HG03108 (cell line): ENCODE measurements around the gene PRTFDC1.
A peak's percentile ranks its signal among the peaks of the same experiment; 100 is the strongest.
"Not testable (repeated sequence)": the region's sequence is repeated elsewhere in the genome, so short reads cannot be mapped to it uniquely, and the experiment has no call there.

ENCODE experiments used
- ATAC-seq: cut with Tn5 transposase; IDR thresholded peaks from one replicate; pipeline ENCODE4 v1.9.1; 2021; ENCODE audit warnings: moderate library complexity; ENCODE audit not compliant: unreplicated experiment

Gene PRTFDC1

DNA sequence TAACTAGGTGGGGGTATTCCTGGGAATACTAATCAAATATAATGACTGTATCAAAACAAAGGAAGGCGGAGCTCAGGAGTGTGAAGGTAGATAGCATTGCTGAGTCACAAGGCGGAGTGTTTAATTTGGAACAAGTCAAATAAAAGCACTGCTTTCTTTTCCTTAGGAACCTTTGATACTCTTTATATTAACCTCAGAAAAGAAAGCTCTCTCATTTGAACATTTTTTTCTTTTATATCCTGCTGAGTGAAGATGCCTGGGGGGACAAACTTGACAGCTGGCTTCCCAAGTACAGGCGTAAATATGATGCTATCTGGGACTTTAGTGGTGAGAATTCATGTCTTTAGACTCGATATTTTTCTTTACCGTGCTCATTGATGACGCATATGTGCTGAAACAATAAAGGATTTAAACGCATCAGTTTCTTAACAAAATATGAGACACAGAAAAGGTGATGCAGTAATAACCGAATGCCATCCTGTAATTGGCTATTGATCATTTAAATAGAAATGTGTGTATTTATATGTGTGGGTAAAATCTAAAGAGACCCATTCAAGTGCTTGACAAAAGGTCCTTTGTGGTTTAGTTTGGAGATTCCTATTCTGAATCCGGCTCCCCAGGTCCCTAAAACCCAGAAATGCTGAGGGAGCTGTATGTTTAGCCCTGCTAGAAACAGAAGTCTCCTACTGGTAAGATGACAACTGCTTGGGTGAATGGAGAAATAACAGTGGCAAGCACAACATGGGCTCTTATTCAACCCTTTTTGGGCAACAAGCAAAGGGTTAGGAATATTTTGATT is 102.7 kb downstream of the PRTFDC1 start:
- no peak for ATAC-seq

DNA sequence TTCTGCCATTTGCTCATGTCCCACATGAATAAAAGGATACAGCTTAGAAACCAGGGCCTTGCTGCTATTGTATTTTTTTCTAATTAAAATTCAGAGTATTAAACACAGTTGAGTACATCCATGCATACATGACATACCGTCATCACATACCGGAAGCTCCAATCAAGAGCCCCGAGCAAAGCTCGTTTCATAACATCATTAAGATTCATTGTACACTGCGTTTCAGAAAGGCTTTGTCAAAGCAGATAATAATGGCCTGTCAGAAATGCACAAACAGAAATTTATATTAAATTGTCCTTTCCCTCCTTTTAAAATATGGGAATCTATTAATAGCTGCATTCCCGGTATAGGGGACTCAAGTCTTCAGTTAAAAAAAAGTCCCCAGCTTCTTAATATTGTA is 103.4 kb downstream of the PRTFDC1 start:
- ATAC-seq: no peak

DNA sequence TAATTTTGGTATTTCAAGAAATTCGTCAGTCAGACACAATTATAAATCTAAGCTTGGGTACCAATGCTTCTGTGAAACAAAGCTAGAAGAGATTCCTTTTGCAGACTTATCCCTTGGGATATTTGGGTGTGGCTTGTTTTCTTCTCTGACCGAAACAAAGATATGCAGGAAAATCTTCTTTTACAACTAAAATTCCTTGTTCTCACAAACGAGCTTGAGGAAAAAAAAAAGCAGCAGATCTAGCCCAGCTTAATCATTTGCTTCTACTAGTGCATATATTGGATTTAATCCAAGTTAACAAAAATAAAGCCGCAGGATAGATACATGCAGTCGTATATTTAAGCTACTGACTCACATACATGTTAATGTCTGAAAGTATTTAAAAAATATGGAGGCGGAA is 104.2 kb downstream of the PRTFDC1 start:
- ATAC-seq: no peak

DNA sequence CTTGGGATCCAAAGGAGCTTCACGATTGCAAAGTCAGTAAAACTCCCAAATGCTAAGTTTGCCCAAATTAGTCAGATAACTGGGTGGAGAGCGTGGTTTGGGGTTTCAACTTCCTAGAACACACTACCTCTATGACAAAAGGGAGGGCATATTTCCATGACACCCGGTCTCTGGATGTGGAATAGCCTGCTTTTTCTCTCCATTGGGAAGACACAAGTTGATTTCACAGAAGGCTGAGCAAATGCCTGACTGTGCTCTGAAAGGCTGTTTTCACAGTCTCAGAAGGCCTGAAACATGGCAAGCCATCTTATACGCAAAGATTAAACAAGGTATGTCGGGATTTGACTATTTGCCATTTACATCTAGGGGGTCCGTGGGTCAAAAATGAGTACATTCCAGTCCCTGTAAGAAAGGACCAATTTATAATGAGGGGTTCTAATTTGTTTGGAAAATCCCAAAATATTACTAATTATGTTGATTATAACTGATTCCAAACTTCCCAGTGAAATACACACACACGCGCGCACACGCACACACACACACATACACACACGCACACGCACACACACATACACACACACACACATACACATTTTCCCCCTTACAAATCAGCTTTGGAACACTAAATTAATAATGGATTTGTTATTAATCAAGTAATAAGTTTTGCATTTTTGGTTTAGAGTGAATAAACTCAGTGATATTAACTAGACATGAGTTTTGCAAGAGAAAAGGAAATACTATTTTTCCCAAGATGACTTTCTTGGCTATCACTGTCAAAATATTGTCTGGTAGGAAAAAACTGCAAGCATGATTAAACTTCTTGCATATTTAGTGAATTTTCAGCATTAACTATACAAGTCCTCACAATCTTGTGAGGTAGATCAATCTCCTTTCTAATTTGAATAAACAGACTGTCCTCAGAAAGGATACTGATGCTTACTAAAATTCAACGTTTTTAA is 105.0 kb downstream of the PRTFDC1 start:
- ATAC-seq: no peak

DNA sequence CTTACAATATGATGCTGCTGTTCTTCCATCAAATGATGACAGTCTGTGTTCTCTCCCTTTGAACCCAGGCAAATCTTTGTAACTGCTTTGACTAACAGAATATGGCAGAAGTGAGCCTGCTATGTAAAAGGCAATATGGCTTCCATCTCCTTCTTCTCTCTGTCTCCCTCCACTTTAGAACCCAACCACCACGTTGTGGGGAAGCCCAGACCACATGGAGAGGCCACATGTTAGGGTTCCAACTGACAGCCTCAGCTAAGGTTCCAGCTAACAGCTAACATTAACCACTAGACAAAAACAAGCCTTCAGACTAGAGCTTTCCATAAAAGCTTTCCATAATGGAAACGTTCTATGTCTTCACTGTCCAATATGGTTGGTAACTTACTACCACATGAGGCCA is 107.7 kb downstream of the PRTFDC1 start:
- ATAC-seq: no peak

DNA sequence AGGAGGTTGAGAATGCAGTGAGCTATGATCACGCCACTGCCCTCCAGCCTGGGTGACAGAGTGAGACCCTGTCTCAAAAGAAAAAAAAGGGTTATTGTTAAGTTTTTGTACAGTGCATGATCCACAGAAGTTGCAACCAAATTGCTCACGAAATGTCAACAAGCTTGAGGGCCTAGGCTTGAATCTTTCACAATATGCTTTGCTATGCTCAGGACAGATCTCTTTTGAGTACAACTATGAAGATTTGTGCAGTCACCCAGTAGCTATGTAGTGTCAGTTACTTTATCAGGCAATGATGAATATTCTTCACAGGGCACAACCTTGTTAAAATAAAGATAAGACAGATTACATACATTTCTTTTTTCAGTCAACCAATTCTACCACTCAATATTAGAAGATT is 109.2 kb downstream of the PRTFDC1 start:
- no peak for ATAC-seq

DNA sequence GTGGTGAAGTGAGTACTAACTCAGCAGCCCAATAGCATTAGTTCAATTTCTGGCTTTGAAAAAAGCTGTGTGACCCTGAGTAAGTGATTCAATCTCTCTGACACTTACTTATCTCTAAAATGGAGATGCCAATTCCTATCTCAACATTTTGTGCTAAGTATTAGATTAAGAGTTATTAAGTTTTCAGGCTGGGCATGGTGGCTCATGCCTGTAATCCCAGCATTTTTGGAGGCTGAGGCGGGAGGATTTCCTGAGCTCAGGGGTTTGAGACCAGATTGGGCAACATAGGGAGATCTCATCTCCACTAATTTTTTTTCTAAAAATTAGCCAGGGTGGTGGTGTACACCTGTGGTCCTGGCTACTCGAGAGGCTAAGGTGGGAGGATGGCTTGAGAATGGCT is 109.5 kb downstream of the PRTFDC1 start:
- no peak for ATAC-seq

DNA sequence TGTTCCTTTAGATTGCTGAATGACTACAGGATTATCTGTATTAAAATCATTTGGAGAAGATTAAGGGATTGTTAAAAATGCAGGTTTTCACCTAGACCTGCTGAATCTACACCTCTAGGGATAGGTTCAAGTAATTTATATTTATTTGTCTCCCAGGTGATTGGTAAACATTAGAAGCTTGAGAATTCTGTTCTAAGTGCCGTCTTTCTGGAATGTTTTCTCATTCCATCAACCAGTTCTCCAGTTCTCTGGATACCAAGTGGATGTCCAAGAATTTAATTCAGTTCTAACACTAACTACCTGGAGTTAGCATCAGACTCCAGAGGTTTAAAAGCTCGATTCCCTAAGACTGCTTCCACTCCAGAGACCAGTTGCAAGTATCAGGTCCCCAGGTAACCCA is 110.9 kb downstream of the PRTFDC1 start:
- no peak for ATAC-seq

DNA sequence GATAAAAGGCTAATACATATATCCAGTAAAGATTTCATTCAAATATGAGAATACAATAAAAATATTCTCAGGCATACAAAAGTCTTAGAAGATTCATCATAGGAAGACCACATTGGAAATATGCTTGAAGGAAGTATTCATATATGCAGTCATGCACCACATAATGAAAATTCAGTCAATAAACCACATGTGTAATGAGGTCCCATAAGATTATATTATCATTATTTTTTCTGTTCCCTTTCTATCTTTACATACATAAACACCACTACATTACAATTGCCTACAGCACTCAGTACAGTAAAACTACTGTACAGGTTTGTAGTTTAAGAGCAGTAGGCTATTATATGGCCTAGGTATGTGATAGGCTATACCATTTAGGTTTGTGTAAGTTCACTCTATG is 111.6 kb downstream of the PRTFDC1 start:
- no peak for ATAC-seq

DNA sequence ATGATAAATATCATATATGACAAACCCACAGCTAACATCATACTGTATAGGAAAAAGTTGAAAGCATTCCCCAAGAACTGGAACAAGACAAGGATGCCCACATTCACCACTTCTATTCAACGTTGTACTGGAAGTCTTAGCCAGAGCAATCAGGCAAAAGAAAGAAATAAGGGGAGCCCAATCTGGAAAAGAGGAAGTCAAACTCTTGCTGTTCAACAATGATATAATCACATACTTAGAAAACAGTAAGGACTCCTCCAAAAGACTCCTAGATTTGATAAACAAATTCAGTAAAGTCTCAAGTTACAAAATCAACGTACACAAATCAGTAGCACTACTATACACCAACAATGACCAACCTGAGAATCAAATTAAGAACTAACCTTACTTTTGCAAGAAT is 114.6 kb downstream of the PRTFDC1 start:
- ATAC-seq: not testable (repeated sequence)

DNA sequence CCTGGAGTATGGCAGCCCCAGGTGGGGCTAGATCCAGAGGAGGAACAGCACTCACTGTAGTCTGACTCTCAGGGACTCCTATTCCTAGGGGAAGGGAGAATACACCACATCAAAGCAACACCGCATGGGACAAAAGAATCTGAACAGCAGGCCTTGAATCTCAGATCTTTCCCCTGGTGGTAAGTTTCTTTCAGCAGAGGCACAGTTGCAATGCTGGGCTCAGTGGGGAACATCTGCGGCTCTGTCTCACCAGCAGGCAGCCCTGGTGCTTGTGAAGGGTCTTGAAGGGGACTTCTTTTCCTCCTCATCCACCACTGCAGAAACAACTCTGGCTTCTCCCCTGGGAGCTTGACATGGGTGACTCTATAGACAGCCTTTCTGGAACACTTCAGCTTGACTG is 117.5 kb downstream of the PRTFDC1 start:
- ATAC-seq: no peak

DNA sequence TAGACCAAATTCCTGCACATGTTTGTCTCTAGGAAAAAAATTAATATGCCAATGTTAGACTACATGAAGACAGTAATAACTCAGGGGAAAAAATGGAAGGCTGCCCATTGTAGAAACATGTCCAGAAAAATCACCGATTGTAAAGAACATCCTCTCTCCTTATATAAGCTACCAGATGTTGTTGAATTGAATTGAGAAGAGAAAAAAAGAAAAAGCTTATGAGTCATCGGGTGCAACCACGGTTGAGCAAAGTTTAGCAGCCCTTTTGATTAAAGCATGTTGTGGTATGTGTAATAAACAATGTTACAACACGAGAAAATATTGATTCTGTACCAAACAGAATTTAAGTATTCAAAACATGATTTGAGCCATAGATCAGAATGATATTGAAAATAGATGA is 126.4 kb downstream of the PRTFDC1 start:
- ATAC-seq: no peak

DNA sequence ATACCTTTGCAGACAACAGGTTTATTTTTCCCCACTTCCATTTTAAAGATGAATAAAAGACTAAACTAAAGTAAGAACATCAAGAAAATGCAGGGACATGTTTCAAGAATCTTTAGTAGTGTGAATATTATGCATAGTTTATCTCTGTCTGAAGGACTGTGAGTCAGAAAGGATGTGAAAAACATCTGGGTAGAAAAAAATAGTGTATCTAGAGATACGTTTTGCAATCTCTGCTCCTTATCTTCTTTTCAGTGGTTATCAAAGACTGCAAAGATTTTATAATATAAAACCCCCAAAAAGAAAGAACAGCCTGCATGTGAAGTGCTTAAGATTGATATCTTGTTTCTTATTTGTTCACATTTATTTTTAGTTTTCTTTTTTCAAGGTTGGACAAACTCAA is 126.9 kb downstream of the PRTFDC1 start:
- no peak for ATAC-seq

DNA sequence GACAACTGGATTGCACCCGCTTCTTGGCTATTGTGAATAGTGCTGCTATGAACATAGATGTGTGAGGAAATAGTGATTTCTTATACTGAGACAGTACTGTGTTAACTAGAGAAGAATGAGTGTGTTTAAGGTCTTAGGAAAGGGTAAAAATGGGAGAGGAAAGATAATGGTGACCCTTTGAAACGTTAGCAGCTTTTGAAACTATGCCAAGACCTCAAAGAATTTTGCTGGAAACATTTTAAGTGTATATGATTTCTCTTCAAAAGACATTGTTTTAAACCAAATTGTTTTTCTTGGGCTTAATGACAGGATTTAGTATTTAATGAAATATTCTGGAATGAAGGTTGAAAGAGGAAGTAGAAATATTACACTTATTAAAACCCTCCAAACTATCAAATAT is 127.9 kb downstream of the PRTFDC1 start:
- ATAC-seq: no peak

DNA sequence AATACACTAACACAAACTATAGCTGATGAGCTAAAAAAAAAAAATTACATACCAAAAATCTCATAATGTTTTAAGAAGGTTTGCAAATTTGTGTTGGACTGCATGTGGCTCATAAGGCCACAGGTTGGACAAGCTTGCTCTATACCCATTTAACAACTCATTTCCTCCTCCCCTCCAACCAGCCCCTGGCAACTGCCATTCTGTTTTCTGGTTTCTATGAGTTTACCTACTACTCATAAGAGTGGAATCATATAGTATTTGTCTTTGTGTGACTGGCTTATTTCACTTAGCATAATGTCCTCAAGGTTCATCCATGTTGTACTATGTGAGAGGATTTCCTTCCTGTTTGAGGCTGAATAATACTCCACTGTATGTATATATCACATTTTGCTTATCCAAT is 128.3 kb downstream of the PRTFDC1 start:
- ATAC-seq: no peak

DNA sequence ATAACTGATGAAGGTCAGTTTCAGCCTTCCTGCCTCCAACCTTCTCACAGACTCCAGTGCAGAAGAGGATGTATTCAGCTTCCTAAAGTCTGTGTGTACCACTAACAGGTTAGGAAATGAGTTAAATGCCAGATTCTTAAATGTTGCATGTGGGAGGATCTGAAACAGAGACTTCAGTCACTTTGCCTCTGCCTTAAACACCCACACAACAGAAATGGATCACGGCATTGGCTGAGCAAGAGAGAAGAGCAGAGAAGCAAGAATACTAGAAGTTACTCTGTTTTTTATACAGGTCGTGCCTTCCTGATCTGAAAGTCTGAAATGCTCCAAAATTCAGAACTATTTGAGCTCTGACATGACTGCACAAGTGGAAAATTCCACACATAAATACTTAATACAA is 129.8 kb downstream of the PRTFDC1 start:
- peak; percentile 69 for ATAC-seq

DNA sequence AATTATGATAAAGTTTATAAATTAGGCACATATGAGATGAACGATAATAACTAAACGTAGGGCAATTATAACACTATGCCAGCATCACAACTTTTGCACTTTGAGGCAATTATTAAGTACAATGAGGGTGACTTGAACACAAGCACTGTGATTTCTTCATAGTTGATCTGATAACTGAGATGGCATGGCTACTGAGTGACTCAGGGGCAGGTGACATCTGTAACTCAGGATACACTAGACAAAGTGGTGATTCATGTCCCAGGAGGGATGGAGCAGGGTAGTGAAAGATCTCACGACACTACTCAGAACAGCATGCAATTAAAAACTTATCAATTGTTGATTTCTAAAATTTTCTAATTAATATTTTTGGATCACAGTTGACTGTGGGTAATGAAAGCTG is 130.4 kb downstream of the PRTFDC1 start:
- ATAC-seq: no peak

DNA sequence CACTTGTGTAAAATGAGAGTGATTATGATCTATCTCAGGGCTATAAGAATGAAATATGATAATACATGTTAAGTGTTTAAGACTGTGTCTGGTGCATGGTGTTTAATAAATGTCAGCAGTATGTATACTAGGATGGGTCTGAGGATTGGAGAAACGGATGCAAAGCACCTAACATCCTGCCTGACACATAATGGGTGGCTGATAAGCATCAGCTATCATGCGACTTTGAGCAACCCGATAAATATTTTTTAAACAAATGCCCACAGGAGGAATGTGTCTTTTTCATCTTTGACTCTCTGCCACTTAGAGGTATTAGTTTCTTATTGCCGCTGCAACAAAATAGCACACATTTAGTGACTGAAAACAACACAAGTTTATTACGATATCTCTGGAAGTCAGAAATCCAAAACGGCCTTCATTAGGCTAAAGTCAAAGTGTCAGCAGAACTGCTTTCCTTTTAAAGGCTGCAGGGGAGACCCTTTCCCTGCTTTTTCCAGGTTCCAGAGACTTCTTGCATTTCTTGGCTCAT is 135.5 kb downstream of the PRTFDC1 start:
- ATAC-seq: no peak

DNA sequence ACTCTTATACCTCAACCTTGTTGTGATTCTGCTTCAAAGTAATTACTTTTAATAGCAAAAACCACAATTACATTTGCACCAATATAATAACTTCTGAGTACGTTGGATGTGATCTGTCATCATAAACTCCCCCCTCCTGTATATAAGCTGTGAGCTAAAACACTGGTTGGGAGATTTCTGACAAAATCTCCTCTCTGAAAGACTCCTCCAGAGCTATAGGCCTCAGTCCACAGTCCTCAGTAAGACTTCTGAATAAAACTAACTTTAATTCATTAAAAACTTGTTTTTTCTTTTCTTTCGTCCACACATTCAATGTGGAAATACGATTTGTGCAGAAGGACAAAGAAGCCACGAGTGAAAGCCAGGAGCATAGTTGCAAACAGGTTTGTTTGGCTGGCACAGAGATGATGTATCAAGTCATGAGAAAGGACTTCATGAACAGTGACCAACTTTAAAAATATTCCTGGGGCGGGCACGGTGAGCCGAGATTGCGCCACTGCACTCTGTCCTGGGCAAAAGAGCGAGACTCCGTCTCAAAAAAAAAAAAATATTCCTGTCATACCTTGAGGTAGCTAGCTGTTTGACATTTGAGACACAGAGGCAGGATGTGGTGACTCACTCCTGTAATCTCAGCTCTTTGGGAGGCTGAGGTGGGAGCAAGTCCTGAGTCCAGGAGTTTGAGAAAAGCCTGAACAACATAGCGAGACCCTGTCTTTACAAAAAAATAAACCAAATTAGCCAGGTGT is 137.7 kb downstream of the PRTFDC1 start:
- ATAC-seq: no peak

DNA sequence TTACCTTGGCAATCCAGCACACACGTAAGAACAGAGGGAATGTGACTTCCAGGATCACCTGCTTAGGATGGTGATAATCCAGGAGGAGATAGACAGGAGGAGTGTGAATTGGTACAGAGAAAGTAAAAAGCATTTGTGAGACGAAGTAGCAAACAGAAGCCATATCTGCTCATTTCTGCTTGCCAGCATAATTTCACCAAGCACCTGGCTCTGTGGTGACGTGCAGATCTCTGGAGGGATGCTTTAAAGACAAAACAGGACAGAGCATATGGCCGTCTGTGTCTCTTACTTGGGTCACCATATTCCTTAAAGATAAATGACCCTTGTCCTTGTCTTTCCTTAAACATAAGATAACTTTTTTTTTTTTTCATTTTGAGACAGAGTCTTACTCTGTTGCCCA is 138.6 kb downstream of the PRTFDC1 start:
- ATAC-seq: no peak

DNA sequence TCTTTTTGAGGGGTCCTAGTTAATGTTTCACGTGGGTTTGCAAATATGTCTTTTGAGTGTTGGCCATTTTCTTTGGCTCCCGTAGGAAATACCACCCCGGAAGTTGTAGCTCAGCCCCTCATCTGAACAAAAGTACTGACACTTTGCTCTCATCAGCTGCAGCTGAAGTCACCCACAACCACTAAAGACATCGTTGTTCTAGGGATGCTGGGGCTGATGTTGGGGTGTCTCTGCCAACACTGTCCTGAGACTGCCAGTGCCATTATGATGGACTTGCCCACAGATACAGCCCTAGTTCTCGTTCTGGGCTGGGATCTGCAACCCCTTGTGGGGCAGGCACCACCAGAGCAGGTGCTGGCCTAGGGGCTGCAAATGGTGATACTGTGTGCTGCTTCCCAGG is 146.1 kb downstream of the PRTFDC1 start:
- no peak for ATAC-seq
